ENCODE results near the gene DNAH14.
"Not testable (repeated sequence)": the region's sequence is repeated elsewhere in the genome, so short reads cannot be mapped to it uniquely, and the experiment has no call there.

The DNAH14 gene

GRCh38 chr1:225329041-225329440 lies 399.6 kb downstream of the DNAH14 start:
- Mint-ChIP-seq H3K4me1 (ENCODE audit: low read depth) (no peaks in the 10 kb centered on the region), H3K4me3 (no peak overlapping the region), H3K27me3 (ENCODE audit: low read depth) (peaks cover 6% of the 10 kb centered on the region), H3K27ac (no peak overlapping the region), H3K9me3 (no peaks in the 10 kb centered on the region), H3K36me3 (ENCODE audit: low read depth) (no peaks in the 10 kb centered on the region)

DNA sequence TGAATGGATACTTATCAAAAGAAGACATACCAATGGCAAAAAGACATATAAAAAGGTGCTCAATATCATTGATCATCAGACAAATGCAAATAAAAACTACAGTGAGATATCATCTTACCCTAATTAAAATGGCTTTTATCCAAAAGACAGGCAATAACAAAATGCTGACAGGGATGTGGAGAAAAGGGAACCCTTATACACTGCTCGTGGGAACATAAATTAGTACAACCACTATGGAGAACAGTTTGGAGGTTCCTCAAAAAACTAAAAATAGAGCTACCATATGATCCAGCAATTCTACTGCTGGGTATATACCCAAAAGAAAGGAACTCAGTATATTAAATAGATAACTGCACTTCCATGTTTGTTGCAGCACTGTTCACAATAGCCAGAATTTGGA lies 400.5 kb downstream of the DNAH14 start:
- not testable (repeated sequence) for H3K27me3 Mint-ChIP-seq (ENCODE audit: low read depth); H3K9me3 Mint-ChIP-seq; H3K36me3 Mint-ChIP-seq (ENCODE audit: low read depth)

DNA sequence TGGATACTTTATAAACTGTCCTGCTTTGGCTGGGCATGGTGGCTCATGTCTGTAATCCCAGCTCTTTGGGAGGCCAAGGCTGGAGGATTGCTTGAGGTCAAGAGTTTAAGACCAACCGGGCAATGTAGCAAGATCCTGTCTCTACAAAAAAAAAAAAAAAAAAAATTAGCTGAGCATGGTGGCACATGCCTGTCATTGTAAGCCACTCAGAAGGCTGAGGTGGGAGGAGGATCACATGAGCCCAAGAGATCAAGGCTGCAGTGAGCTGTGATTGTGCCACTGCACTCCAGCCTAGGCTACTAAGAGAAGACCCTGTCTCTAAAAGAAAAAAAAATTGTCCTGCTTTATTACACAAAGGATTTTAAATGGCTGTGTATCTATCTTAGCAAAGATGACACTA lies 403.2 kb downstream of the DNAH14 start:
- Mint-ChIP-seq H3K4me3 (no peak overlapping the region), H3K27me3 (ENCODE audit: low read depth) (peaks cover 6% of the 10 kb centered on the region), H3K27ac (no peak overlapping the region), H3K9me3 (no peaks in the 10 kb centered on the region), H3K36me3 (ENCODE audit: low read depth) (no peaks in the 10 kb centered on the region), H3K4me1 (ENCODE audit: low read depth) (no peaks in the 10 kb centered on the region)

More for the DNA sequence above, 400.5 kb downstream of the DNAH14 start:
- H3K4me1 Mint-ChIP-seq (ENCODE audit: low read depth); H3K27ac Mint-ChIP-seq; H3K4me3 Mint-ChIP-seq: not testable (repeated sequence)

- H3K27ac Mint-ChIP-seq; H3K9me3 Mint-ChIP-seq; H3K4me3 Mint-ChIP-seq; H3K27me3 Mint-ChIP-seq (ENCODE audit: low read depth); H3K4me1 Mint-ChIP-seq (ENCODE audit: low read depth); H3K36me3 Mint-ChIP-seq (ENCODE audit: low read depth): not testable (repeated sequence)
These were observed 405.8 kb downstream of the DNAH14 start for GRCh38 chr1:225335098-225335778.

DNA sequence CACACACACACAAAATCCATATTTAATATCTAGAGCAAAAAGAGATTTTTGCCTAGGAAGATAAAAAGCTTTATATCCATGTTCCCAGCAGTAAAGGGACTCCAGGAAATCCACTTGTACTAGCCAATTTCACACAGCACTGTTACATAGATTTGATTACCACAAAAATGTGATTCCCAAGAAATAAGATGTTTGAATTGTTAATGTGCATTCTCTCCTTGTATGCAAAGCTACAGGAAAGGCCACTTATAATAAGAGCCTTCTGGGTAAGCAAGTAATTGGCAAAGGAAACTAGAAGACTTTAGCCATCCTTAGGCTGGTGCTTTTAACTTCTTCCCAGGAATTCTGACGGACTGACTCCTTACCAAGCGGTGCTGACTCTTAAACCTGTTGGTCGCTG lies 409.1 kb downstream of the DNAH14 start:
- Mint-ChIP-seq H3K4me3 (no peak overlapping the region), H3K27me3 (ENCODE audit: low read depth) (peaks cover 7% of the 10 kb centered on the region), H3K27ac (no peak overlapping the region), H3K36me3 (ENCODE audit: low read depth) (no peaks in the 10 kb centered on the region), H3K4me1 (ENCODE audit: low read depth) (no peaks in the 10 kb centered on the region), H3K9me3 (no peaks in the 10 kb centered on the region)

DNA sequence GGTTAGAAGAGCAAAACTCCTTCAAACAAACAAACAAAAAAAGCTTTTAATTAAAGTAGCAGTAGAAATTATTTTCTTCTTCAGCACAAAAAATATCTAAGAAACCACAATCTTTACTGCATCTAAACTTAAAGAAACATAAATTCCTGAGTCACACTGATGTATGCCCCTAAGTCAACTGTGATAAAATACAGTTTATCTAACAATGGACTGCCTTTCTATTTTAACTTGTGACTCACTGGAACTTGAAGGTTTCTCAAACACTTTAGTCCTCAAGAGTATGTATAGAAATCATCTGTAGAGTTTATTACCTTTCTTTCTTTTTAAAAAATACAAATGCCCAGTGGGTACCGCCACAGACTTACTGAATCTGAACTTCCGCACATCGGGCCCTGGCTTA lies 412.2 kb downstream of the DNAH14 start:
- no peak overlapping the region for H3K4me3 Mint-ChIP-seq

GRCh38 chr1:225342695-225343094 lies 413.2 kb downstream of the DNAH14 start:
- H3K4me3 Mint-ChIP-seq: no peak overlapping the region
- no peaks in the 10 kb centered on the region for H3K9me3 Mint-ChIP-seq
- no peaks in the 10 kb centered on the region for H3K4me1 Mint-ChIP-seq (ENCODE audit: low read depth)
- no peaks in the 10 kb centered on the region for H3K36me3 Mint-ChIP-seq (ENCODE audit: low read depth)
- peaks cover 13% of the 10 kb centered on the region for H3K27me3 Mint-ChIP-seq (ENCODE audit: low read depth)
- H3K27ac Mint-ChIP-seq: no peak overlapping the region

More for the DNA sequence above, 412.2 kb downstream of the DNAH14 start:
- H3K27ac Mint-ChIP-seq: no peak overlapping the region
- H3K36me3 Mint-ChIP-seq (ENCODE audit: low read depth): no peaks in the 10 kb centered on the region
- no peaks in the 10 kb centered on the region for H3K4me1 Mint-ChIP-seq (ENCODE audit: low read depth)
- peaks cover 13% of the 10 kb centered on the region for H3K27me3 Mint-ChIP-seq (ENCODE audit: low read depth)
- no peaks in the 10 kb centered on the region for H3K9me3 Mint-ChIP-seq

DNA sequence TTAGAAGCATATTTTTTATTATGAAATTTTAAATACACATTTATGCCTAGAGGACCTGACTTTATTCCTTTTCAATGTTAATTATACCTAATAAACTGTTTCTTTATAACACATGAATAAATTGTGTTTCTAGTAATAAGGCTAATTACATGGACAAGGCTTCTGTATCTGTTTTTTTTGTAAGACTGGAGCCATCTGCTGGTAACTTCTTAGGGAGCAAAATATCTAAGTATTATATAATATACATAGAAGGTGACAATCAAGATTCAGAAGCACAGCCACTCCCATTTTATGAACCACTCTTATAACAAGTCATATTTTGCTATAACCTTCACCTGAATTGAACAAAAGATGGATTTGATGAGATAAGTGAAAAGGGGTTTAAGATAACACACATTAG lies 414.1 kb downstream of the DNAH14 start:
- peaks cover 22% of the 10 kb centered on the region for H3K27me3 Mint-ChIP-seq (ENCODE audit: low read depth)
- H3K4me3 Mint-ChIP-seq: no peak overlapping the region
- H3K9me3 Mint-ChIP-seq: peaks cover 8% of the 10 kb centered on the region
- no peaks in the 10 kb centered on the region for H3K4me1 Mint-ChIP-seq (ENCODE audit: low read depth)
- no peaks in the 10 kb centered on the region for H3K36me3 Mint-ChIP-seq (ENCODE audit: low read depth)
- H3K27ac Mint-ChIP-seq: no peak overlapping the region

- no peak overlapping the region for H3K27ac Mint-ChIP-seq
- H3K27me3 Mint-ChIP-seq (ENCODE audit: low read depth): peaks cover 42% of the 10 kb centered on the region
- no peaks in the 10 kb centered on the region for H3K4me1 Mint-ChIP-seq (ENCODE audit: low read depth)
These were observed 417.7 kb downstream of the DNAH14 start for GRCh38 chr1:225347123-225347683.

GRCh38 chr1:225348400-225348799 lies 418.9 kb downstream of the DNAH14 start:
- Mint-ChIP-seq H3K27me3 (ENCODE audit: low read depth) (peaks cover 51% of the 10 kb centered on the region), H3K4me1 (ENCODE audit: low read depth) (no peaks in the 10 kb centered on the region), H3K27ac (no peak overlapping the region), H3K4me3 (no peak overlapping the region), H3K36me3 (ENCODE audit: low read depth) (no peaks in the 10 kb centered on the region), H3K9me3 (peaks cover 8% of the 10 kb centered on the region)

More at GRCh38 chr1:225347123-225347683, 417.7 kb downstream of the DNAH14 start:
- H3K4me3 Mint-ChIP-seq: no peak overlapping the region
- peaks cover 8% of the 10 kb centered on the region for H3K9me3 Mint-ChIP-seq
- H3K36me3 Mint-ChIP-seq (ENCODE audit: low read depth): no peaks in the 10 kb centered on the region

DNA sequence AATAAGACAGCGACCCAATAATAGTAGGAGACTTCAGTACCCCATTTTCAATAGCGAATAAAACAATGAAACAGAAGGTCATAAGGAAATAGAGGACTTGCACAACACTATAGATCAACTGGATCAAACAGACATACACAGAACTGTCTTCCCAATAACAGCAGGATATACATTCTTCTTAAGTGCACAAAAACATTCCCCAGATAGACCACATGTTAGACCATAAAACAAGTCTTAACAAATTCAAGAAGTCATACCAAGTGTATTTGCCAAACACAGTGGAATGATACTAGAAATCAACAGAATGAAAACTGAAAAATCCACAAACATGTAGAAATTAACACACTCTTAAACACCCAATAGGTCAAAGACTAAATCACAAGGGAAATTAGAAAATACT lies 420.4 kb downstream of the DNAH14 start:
- H3K27ac Mint-ChIP-seq: no peak overlapping the region
- peaks cover 55% of the 10 kb centered on the region for H3K27me3 Mint-ChIP-seq (ENCODE audit: low read depth)
- no peaks in the 10 kb centered on the region for H3K4me1 Mint-ChIP-seq (ENCODE audit: low read depth)
- peaks cover 8% of the 10 kb centered on the region for H3K9me3 Mint-ChIP-seq
- no peak overlapping the region for H3K4me3 Mint-ChIP-seq
- H3K36me3 Mint-ChIP-seq (ENCODE audit: low read depth): no peaks in the 10 kb centered on the region

DNA sequence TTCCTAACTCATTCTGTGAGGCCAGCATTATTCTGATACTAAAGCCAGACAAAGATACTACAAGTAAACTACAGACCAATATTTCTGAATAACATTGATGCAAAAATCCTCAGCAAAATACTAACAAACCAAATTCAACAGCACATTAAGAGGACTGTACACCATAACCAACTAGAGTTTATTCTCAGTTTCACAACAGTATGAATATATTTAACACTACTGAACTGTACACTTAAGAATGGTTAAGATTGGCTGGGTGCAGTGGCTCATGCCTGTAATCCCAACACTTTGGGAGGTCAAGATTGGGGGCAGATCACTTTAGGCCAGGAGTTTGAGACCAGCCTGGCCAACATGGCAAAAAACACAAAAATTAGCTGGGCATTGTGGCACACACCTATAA lies 421.4 kb downstream of the DNAH14 start:
- Mint-ChIP-seq H3K4me3 (no peak overlapping the region), H3K27ac (no peak overlapping the region), H3K4me1 (ENCODE audit: low read depth) (no peaks in the 10 kb centered on the region), H3K27me3 (ENCODE audit: low read depth) (peaks cover 60% of the 10 kb centered on the region), H3K9me3 (peaks cover 8% of the 10 kb centered on the region), H3K36me3 (ENCODE audit: low read depth) (no peaks in the 10 kb centered on the region)

GRCh38 chr1:225354906-225355305 lies 425.4 kb downstream of the DNAH14 start:
- no peak overlapping the region for H3K27ac Mint-ChIP-seq
- H3K9me3 Mint-ChIP-seq: no peaks in the 10 kb centered on the region
- H3K4me3 Mint-ChIP-seq: no peak overlapping the region
- H3K4me1 Mint-ChIP-seq (ENCODE audit: low read depth): no peaks in the 10 kb centered on the region
- peaks cover 61% of the 10 kb centered on the region for H3K27me3 Mint-ChIP-seq (ENCODE audit: low read depth)
- no peaks in the 10 kb centered on the region for H3K36me3 Mint-ChIP-seq (ENCODE audit: low read depth)

DNA sequence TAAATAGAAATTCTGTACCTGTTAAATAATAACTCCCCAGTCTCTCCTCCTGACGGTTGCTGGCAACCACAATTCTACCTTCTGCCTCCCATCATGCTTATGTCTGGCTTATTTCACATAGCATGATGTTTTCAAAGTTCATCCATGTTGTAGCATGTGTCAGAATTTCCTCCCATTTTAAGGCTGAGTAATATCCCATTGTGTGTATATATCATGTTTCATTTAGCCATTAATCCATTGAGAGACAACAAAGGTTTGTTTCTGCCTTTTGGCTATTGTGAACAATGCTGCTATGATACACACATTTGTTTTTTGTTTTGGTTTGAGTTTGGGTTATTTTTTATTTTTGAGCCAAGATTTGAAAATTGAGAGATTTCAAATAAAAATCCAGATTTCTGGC lies 426.4 kb downstream of the DNAH14 start:
- Mint-ChIP-seq H3K9me3 (no peaks in the 10 kb centered on the region), H3K36me3 (ENCODE audit: low read depth) (no peaks in the 10 kb centered on the region), H3K4me3 (no peak overlapping the region), H3K27ac (no peak overlapping the region), H3K4me1 (ENCODE audit: low read depth) (no peaks in the 10 kb centered on the region), H3K27me3 (ENCODE audit: low read depth) (peaks cover 55% of the 10 kb centered on the region)

GRCh38 chr1:225360119-225360518 lies 430.6 kb downstream of the DNAH14 start:
- no peak overlapping the region for H3K27ac Mint-ChIP-seq
- peaks cover 4% of the 10 kb centered on the region for H3K4me1 Mint-ChIP-seq (ENCODE audit: low read depth)
- peaks cover 27% of the 10 kb centered on the region for H3K27me3 Mint-ChIP-seq (ENCODE audit: low read depth)
- no peaks in the 10 kb centered on the region for H3K36me3 Mint-ChIP-seq (ENCODE audit: low read depth)
- H3K4me3 Mint-ChIP-seq: no peak overlapping the region
- no peaks in the 10 kb centered on the region for H3K9me3 Mint-ChIP-seq

Data from T-helper 1 cell treated with Interleukin-12 subunit alpha and Interleukin-12 subunit beta and Interleukin-4 antibody, amounts not matched to agents 30 μg/mL and 1 μg/mL, for 36 hours (primary cell).